Measurements from ENCODE around the gene PRKCA. TPM values are rescaled to one million over a fixed set of nuclear protein-coding genes. Genes with fewer than 3 reads are reported as not detected.

Gene PRKCA
- total and polyA plus RNA-seq, 9 of the 15 experiments (the other 6 are each of a cell fraction or from before 2014, with no cell fraction given), result 3.2 to 33.0 (median 17.8) TPM

DNA sequence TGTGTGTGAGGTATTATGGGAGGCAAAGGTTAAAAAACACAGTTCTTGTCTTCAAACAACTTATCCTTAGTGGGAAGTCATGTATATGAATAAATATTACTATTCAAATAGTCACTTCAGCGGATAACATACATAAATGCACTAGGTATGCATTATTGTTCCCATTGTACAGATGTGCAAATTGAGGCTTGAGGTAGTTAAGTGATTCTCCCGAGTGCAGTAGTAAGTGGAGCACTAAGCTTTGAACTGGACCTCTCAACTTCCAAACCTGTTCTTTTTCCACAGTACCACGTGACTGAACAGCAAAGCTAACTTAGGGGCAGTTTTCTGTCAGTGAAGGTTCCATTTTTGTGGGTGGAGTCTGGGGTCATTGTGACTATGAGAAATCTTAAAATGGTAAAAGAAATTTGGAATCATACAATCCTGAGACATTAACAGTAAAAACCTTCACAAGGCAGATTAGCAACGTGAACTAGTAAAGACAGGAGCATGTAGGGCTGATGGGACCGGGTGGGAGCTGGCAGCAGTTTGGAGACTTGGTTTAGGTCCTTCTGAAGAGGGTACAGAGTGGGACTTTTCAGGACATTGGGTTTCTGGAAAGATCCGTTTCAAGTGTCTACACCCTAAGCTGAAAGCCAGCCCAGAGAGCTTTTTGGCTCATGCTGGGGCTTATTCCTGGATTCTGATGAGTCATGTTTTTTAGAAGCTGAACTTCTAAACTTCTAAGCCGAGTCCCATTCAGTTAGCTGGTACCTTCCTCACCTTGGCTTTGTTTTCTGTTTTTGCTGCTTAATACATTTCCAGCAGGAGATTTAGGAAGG, 204.9 kb downstream of the PRKCA start (continued):
- no peak for TF ChIP-seq KDM2B (CRISPR knock-in tag; IDR thresholded peaks at IDR 0.05)
- peak; percentile 78 for TF ChIP-seq FOSL1 (tag; conservative IDR thresholded peaks at IDR 0.05)
- TF ChIP-seq, protein P1, sequence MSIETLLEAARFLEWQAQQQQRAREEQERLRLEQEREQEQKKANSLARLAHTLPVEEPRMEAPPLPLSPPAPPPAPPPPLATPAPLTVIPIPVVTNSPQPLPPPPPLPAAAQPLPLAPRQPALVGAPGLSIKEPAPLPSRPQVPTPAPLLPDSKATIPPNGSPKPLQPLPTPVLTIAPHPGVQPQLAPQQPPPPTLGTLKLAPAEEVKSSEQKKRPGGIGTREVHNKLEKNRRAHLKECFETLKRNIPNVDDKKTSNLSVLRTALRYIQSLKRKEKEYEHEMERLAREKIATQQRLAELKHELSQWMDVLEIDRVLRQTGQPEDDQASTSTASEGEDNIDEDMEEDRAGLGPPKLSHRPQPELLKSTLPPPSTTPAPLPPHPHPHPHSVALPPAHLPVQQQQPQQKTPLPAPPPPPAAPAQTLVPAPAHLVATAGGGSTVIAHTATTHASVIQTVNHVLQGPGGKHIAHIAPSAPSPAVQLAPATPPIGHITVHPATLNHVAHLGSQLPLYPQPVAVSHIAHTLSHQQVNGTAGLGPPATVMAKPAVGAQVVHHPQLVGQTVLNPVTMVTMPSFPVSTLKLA (conservative IDR thresholded peaks at IDR 0.05), result 0 out of 4 replicates have a peak, but pooled peaks of 1 of the 2 experiments have one; percentile 13
- TF ChIP-seq BRD4 (IDR thresholded peaks at IDR 0.05), result peak; percentile 71; the same call in 1 of the 2 replicates
- peak; percentile 100 for TF ChIP-seq ADNP (tag; IDR thresholded peaks at IDR 0.05)
- TF ChIP-seq, protein P2, sequence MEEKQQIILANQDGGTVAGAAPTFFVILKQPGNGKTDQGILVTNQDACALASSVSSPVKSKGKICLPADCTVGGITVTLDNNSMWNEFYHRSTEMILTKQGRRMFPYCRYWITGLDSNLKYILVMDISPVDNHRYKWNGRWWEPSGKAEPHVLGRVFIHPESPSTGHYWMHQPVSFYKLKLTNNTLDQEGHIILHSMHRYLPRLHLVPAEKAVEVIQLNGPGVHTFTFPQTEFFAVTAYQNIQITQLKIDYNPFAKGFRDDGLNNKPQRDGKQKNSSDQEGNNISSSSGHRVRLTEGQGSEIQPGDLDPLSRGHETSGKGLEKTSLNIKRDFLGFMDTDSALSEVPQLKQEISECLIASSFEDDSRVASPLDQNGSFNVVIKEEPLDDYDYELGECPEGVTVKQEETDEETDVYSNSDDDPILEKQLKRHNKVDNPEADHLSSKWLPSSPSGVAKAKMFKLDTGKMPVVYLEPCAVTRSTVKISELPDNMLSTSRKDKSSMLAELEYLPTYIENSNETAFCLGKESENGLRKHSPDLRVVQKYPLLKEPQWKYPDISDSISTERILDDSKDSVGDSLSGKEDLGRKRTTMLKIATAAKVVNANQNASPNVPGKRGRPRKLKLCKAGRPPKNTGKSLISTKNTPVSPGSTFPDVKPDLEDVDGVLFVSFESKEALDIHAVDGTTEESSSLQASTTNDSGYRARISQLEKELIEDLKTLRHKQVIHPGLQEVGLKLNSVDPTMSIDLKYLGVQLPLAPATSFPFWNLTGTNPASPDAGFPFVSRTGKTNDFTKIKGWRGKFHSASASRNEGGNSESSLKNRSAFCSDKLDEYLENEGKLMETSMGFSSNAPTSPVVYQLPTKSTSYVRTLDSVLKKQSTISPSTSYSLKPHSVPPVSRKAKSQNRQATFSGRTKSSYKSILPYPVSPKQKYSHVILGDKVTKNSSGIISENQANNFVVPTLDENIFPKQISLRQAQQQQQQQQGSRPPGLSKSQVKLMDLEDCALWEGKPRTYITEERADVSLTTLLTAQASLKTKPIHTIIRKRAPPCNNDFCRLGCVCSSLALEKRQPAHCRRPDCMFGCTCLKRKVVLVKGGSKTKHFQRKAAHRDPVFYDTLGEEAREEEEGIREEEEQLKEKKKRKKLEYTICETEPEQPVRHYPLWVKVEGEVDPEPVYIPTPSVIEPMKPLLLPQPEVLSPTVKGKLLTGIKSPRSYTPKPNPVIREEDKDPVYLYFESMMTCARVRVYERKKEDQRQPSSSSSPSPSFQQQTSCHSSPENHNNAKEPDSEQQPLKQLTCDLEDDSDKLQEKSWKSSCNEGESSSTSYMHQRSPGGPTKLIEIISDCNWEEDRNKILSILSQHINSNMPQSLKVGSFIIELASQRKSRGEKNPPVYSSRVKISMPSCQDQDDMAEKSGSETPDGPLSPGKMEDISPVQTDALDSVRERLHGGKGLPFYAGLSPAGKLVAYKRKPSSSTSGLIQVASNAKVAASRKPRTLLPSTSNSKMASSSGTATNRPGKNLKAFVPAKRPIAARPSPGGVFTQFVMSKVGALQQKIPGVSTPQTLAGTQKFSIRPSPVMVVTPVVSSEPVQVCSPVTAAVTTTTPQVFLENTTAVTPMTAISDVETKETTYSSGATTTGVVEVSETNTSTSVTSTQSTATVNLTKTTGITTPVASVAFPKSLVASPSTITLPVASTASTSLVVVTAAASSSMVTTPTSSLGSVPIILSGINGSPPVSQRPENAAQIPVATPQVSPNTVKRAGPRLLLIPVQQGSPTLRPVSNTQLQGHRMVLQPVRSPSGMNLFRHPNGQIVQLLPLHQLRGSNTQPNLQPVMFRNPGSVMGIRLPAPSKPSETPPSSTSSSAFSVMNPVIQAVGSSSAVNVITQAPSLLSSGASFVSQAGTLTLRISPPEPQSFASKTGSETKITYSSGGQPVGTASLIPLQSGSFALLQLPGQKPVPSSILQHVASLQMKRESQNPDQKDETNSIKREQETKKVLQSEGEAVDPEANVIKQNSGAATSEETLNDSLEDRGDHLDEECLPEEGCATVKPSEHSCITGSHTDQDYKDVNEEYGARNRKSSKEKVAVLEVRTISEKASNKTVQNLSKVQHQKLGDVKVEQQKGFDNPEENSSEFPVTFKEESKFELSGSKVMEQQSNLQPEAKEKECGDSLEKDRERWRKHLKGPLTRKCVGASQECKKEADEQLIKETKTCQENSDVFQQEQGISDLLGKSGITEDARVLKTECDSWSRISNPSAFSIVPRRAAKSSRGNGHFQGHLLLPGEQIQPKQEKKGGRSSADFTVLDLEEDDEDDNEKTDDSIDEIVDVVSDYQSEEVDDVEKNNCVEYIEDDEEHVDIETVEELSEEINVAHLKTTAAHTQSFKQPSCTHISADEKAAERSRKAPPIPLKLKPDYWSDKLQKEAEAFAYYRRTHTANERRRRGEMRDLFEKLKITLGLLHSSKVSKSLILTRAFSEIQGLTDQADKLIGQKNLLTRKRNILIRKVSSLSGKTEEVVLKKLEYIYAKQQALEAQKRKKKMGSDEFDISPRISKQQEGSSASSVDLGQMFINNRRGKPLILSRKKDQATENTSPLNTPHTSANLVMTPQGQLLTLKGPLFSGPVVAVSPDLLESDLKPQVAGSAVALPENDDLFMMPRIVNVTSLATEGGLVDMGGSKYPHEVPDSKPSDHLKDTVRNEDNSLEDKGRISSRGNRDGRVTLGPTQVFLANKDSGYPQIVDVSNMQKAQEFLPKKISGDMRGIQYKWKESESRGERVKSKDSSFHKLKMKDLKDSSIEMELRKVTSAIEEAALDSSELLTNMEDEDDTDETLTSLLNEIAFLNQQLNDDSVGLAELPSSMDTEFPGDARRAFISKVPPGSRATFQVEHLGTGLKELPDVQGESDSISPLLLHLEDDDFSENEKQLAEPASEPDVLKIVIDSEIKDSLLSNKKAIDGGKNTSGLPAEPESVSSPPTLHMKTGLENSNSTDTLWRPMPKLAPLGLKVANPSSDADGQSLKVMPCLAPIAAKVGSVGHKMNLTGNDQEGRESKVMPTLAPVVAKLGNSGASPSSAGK (IDR thresholded peaks at IDR 0.05), result no peak
- TF ChIP-seq SMARCA5 (IDR thresholded peaks at IDR 0.05), result peak; percentile 95
- no peak for TF ChIP-seq ZNF174 (CRISPR knock-in tag; IDR thresholded peaks at IDR 0.05)
- TF ChIP-seq ZNF239 (CRISPR knock-in tag; IDR thresholded peaks at IDR 0.05), result peak; percentile 23
- TF ChIP-seq NFE2 (IDR thresholded peaks at IDR 0.05; ENCODE audit: low read depth), result peak; percentile 88
- TF ChIP-seq SOX6 (IDR thresholded peaks at IDR 0.05), result peak; percentile 10; the same call in 1 of the 2 replicates
- peak; percentile 94 to 98 for TF ChIP-seq KDM1A (IDR thresholded peaks at IDR 0.05)
- TF ChIP-seq JUN (IDR thresholded peaks at IDR 0.05; ENCODE audit: borderline replicate concordance, low read depth, low read length), result peak; percentile 52; the same call in 1 of the 2 replicates
- TF ChIP-seq JUN (CRISPR knock-in tag; IDR thresholded peaks at IDR 0.05; ENCODE audit: borderline replicate concordance), result no peak
- TF ChIP-seq CHD2 (IDR thresholded peaks at IDR 0.05; ENCODE audit: low read depth, low read length), result no peak
- TF ChIP-seq ZNF316 (IDR thresholded peaks at IDR 0.05), result peak; percentile 99
- peak; percentile 99 for TF ChIP-seq RBM25 (IDR thresholded peaks at IDR 0.05; ENCODE audit: low read depth, low read length, severe bottlenecking)

Data from K562 (cell line).